ENCODE results near the gene CDKL1.

Gene CDKL1

GRCh38 chr14:50354527-50354926 lies 42.2 kb downstream of the CDKL1 start:
- DNase-seq, result no peak
- Histone ChIP-seq H3K27me3 (ENCODE audit: insufficient read depth, low read length, poor library complexity) (no peaks in the 10 kb centered on the region), H3K4me1 (ENCODE audit: insufficient read depth, low read length) (no peaks in the 10 kb centered on the region), H3K9ac (ENCODE audit: low read depth, low read length) (no peak overlapping the region), H3K36me3 (ENCODE audit: insufficient read depth, low read length) (peaks cover 3% of the 10 kb centered on the region; the same call in 1 of the 2 replicates), H2AFZ (ENCODE audit: low read depth, low read length) (no peak overlapping the region), H4K20me1 (ENCODE audit: insufficient read depth, low read length) (no peaks in the 10 kb centered on the region), H3K79me2 (ENCODE audit: insufficient read depth, low read length) (no peaks in the 10 kb centered on the region), H3K4me2 (ENCODE audit: insufficient read depth, low read length) (no peak overlapping the region), H3K27ac (ENCODE audit: low read length) (no peak overlapping the region), H3K9me3 (ENCODE audit: insufficient read depth, low read length, severe bottlenecking) (no peaks in the 10 kb centered on the region), H3K4me3 (ENCODE audit: low read depth in 1 of 2, low read length in 2 of 2) (no peak overlapping the region)
- TF ChIP-seq CTCF (IDR thresholded peaks at IDR 0.05; ENCODE audit: borderline replicate concordance, extremely low read depth, low read length, poor library complexity, severe bottlenecking), result no peak
- TF ChIP-seq EZH2 (IDR thresholded peaks at IDR 0.05; ENCODE audit: borderline replicate concordance, low read depth, low read length, severe bottlenecking), result no peak
- ATAC-seq (ENCODE audit: insufficient read depth, low read depth), result no peak

GRCh38 chr14:50353126-50353525 lies 43.6 kb downstream of the CDKL1 start:
- TF ChIP-seq CTCF (IDR thresholded peaks at IDR 0.05; ENCODE audit: borderline replicate concordance, extremely low read depth, low read length, poor library complexity, severe bottlenecking) (no peak), EZH2 (IDR thresholded peaks at IDR 0.05; ENCODE audit: borderline replicate concordance, low read depth, low read length, severe bottlenecking) (no peak)
- H3K9me3 ChIP-seq (ENCODE audit: insufficient read depth, low read length, severe bottlenecking), result no peaks in the 10 kb centered on the region
- ATAC-seq (ENCODE audit: insufficient read depth, low read depth), result no peak

GRCh38 chr14:50352584-50352983 lies 44.1 kb downstream of the CDKL1 start:
- Histone ChIP-seq H3K9me3 (ENCODE audit: insufficient read depth, low read length, severe bottlenecking) (no peaks in the 10 kb centered on the region), H3K9ac (ENCODE audit: low read depth, low read length) (no peak overlapping the region), H3K27ac (ENCODE audit: low read length) (no peak overlapping the region), H3K4me1 (ENCODE audit: insufficient read depth, low read length) (no peaks in the 10 kb centered on the region), H3K4me3 (ENCODE audit: low read depth in 1 of 2, low read length in 2 of 2) (no peak overlapping the region), H4K20me1 (ENCODE audit: insufficient read depth, low read length) (no peaks in the 10 kb centered on the region), H3K27me3 (ENCODE audit: insufficient read depth, low read length, poor library complexity) (no peaks in the 10 kb centered on the region), H3K36me3 (ENCODE audit: insufficient read depth, low read length) (no peaks in the 10 kb centered on the region; the same call in 1 of the 2 replicates), H2AFZ (ENCODE audit: low read depth, low read length) (no peak overlapping the region), H3K4me2 (ENCODE audit: insufficient read depth, low read length) (no peak overlapping the region), H3K79me2 (ENCODE audit: insufficient read depth, low read length) (no peaks in the 10 kb centered on the region)
- DNase-seq, result no peak
- ATAC-seq (ENCODE audit: insufficient read depth, low read depth), result no peak
- TF ChIP-seq EZH2 (IDR thresholded peaks at IDR 0.05; ENCODE audit: borderline replicate concordance, low read depth, low read length, severe bottlenecking) (no peak), CTCF (IDR thresholded peaks at IDR 0.05; ENCODE audit: borderline replicate concordance, extremely low read depth, low read length, poor library complexity, severe bottlenecking) (no peak)

More at GRCh38 chr14:50353126-50353525, 43.6 kb downstream of the CDKL1 start:
- H3K4me3 ChIP-seq (ENCODE audit: low read depth in 1 of 2, low read length in 2 of 2), result no peak overlapping the region
- no peak for DNase-seq
- H3K36me3 ChIP-seq (ENCODE audit: insufficient read depth, low read length), result peaks cover 2% of the 10 kb centered on the region; the same call in 1 of the 2 replicates
- H2AFZ ChIP-seq (ENCODE audit: low read depth, low read length), result no peak overlapping the region
- H3K4me1 ChIP-seq (ENCODE audit: insufficient read depth, low read length), result no peaks in the 10 kb centered on the region
- no peak overlapping the region for H3K27ac ChIP-seq (ENCODE audit: low read length)
- H3K79me2 ChIP-seq (ENCODE audit: insufficient read depth, low read length), result no peaks in the 10 kb centered on the region
- no peaks in the 10 kb centered on the region for H3K27me3 ChIP-seq (ENCODE audit: insufficient read depth, low read length, poor library complexity)
- no peaks in the 10 kb centered on the region for H4K20me1 ChIP-seq (ENCODE audit: insufficient read depth, low read length)
- no peak overlapping the region for H3K9ac ChIP-seq (ENCODE audit: low read depth, low read length)
- H3K4me2 ChIP-seq (ENCODE audit: insufficient read depth, low read length), result no peak overlapping the region

- Histone ChIP-seq H3K4me3 (ENCODE audit: low read depth in 1 of 2, low read length in 2 of 2) (no peak overlapping the region), H3K9me3 (ENCODE audit: insufficient read depth, low read length, severe bottlenecking) (no peaks in the 10 kb centered on the region), H4K20me1 (ENCODE audit: insufficient read depth, low read length) (no peaks in the 10 kb centered on the region), H3K27me3 (ENCODE audit: insufficient read depth, low read length, poor library complexity) (no peaks in the 10 kb centered on the region), H3K4me2 (ENCODE audit: insufficient read depth, low read length) (no peak overlapping the region), H3K27ac (ENCODE audit: low read length) (no peak overlapping the region), H3K36me3 (ENCODE audit: insufficient read depth, low read length) (no peaks in the 10 kb centered on the region), H3K79me2 (ENCODE audit: insufficient read depth, low read length) (no peaks in the 10 kb centered on the region), H3K9ac (ENCODE audit: low read depth, low read length) (no peak overlapping the region), H2AFZ (ENCODE audit: low read depth, low read length) (no peak overlapping the region), H3K4me1 (ENCODE audit: insufficient read depth, low read length) (no peaks in the 10 kb centered on the region)
- ATAC-seq (ENCODE audit: insufficient read depth, low read depth) (no peak), DNase-seq (no peak)
- TF ChIP-seq CTCF (IDR thresholded peaks at IDR 0.05; ENCODE audit: borderline replicate concordance, extremely low read depth, low read length, poor library complexity, severe bottlenecking) (no peak), EZH2 (IDR thresholded peaks at IDR 0.05; ENCODE audit: borderline replicate concordance, low read depth, low read length, severe bottlenecking) (no peak)
Measured at GRCh38 chr14:50350975-50351374, 45.7 kb downstream of the CDKL1 start.

Measured in DND-41 (cell line).